ENCODE data around the gene MAD1L1.

MAD1L1 gene

GRCh38 chr7:2201686-2202360 is 30.9 kb downstream of the MAD1L1 start:
- in situ Hi-C loops (cut with MboI; ENCODE audit: low sequenced_read_pairs): no loop called here

GRCh38 chr7:2201128-2201527 is 31.6 kb downstream of the MAD1L1 start:
- in situ Hi-C loops (cut with MboI; ENCODE audit: low sequenced_read_pairs): no loop called here

- in situ Hi-C loops (cut with MboI; ENCODE audit: low sequenced_read_pairs): no loop called here
Observed at GRCh38 chr7:2200584-2200980, 32.2 kb downstream of the MAD1L1 start.

DNA sequence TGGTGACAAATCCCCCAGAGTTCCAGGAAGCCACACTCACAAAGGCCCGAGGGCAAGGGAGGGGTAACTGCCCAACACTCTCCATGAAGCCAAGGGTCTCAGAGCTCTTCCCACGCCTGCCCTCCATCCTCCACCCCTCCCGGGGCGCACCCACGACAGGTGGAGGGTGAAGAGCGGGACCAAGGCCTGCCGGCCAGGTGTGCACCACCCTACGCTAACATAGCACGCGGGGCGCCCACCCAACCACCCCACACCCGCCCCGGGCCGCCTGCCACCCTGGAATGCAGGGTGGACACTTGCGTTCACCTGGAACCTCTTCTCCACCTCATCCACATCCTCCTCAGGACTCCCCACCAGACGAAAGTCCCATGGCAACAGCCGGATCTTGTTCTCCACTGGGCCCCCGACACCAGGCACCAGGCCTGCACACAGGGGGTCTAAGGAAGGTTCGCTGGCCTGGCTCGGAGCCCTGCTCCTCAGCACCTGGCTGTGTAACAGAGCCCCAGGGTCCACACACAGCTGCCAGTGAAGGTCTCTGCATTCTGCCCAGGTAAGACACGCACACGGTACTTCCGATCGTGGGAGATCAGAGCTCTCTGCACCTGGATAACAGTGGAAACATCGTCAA is 32.7 kb downstream of the MAD1L1 start:
- in situ Hi-C loops (cut with MboI; ENCODE audit: low sequenced_read_pairs): no loop called here

DNA sequence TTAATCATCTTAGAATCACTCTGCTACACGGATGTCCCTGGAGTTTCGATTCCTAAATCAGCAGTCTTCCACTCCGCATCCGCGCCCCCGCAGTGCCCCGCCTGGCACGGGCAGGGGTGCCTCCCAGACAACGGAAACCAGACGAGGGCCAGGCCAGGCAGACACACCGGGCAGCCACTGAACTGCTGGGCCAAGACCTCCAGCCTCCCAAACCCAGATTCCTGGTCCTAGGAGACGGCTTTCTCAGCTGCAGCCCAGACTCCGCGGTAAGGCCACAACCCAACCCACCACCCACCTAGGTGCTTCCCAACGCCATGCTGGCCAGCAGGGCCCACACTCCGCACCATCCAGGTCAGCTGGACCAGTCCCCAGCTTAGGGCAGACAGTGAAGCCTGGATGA is 33.2 kb downstream of the MAD1L1 start:
- in situ Hi-C loops (cut with MboI; ENCODE audit: low sequenced_read_pairs): no loop called here

GRCh38 chr7:2198760-2199159 is 34.0 kb downstream of the MAD1L1 start:
- in situ Hi-C loops (cut with MboI; ENCODE audit: low sequenced_read_pairs): no loop called here

GRCh38 chr7:2198206-2198605 is 34.5 kb downstream of the MAD1L1 start:
- in situ Hi-C loops (cut with MboI; ENCODE audit: low sequenced_read_pairs): no loop called here

DNA sequence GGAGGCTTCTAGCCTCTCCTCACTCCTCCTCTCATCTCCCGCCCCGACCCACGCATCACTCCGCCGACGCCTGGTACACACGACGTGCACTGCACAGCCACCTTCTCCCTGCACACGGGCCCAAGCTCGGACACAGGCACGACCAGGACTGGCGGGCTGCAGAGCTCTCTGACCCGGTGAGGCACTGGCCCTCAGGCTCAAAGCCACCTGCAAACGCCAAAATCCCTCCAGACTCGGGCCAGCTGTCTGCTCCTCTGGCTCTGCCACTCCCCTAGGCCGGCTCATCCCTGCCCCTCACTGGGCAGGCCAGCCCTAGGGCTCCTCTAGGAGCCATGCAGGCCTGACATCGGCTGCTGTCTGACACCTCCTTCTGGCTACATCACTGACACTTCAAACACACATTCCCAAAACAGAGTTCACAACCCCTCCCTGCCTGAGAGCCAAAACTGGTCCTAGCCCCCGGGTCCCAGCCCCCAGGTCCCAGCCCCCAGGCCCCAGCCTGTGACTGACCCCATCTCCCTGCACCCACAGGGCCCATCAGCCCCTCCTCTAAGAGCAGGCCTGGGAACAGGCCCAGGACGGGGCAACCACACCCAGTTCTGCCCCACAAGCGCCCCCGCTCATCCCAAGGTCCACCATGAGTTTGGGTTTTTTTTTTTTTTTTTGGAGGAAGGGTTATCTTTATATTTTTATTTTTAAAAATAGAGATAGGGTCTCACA is 35.1 kb downstream of the MAD1L1 start:
- in situ Hi-C loops (cut with MboI; ENCODE audit: low sequenced_read_pairs): no loop called here

DNA sequence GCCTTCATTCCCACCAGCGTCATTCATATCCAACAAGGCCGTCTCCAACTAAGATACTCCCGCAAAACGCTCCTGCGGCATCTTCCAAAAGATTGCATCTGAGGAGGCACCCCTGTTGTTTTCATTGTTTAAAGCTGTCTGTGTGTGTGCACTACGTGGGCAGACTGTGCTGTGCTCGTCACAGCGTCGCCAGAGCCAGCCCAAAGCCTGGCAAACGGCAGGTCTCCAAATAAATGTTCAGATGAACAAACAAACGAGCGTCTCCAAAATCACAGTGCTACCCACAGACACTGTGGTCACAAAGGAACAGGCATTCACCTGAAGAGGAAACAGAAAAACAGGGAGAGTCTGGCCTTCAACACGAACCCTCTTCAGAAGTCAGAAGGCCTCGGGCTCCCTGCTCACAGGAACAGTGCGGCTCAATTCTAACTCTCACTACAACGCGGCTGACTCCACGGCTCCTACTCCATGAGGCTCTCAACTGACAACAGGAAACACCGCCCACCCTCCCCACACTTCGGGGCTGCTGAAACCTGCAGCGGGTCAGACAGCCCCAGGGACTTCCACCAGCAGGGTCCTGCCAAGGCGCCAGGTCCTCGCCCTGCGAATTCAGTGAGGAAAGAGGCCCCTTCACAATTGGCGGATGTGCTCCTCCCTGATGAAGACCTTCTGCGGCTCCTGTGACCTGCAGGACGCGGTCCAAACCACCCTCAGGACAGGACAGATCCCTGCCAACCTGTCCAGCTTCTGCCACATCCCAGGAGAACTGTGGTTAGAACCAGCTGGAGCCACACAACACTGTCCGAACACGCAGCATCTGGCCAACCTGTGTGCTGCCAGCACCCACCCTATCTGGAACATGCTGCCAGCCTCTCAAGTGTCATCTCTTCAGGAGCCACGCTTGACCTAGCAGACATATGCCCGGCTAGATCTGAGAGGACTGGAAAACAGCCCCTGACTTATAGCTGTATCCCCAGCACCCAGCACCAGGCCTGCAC is 36.1 kb downstream of the MAD1L1 start:
- in situ Hi-C loops (cut with MboI; ENCODE audit: low sequenced_read_pairs): no loop called here

DNA sequence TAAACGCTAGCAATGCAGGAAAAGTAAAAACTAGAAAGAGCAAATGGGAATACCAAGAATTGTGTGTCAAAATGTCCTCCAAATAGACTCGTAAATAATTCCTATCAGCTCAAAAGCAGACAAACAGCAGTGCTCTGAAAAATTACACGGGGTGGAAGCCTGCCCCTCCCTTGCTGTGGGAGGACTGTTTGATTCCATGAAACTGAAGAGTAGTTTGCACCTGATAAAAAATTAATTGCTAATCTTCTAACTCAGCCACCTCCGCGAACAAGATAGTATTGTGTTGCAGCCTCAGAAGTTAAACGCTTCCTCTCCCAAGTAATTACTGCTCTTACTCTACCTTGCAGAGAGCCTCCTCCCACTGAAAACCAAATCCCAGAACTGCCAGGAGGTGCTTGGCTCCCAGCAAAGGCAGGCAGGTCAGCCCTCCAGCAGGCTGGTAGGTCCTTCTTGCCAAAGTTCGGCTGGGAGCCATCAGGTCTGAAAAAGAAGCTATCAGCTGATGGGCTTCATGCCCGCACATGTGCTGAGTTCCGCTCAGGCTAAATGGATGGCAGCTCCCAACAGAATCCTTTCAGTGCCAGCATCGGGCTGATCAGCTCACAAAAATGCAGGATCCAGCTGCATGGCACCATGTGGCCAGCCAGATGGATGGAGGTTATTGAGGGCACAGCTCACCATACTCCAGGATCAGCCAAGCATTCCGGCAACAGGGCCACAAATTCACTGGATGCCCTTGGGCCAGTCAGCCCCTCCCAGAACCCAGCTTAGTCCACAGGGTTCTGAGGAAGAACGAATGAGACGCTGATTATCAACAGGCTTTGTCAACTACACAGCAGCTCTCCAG is 37.1 kb downstream of the MAD1L1 start:
- in situ Hi-C loops (cut with MboI; ENCODE audit: low sequenced_read_pairs): no loop called here

GRCh38 chr7:2193575-2194305 is 39.0 kb downstream of the MAD1L1 start:
- in situ Hi-C loops (cut with MboI; ENCODE audit: low sequenced_read_pairs): no loop called here

- in situ Hi-C loops (cut with MboI; ENCODE audit: low sequenced_read_pairs): no loop called here
Observed at GRCh38 chr7:2192831-2193534, 39.8 kb downstream of the MAD1L1 start.

DNA sequence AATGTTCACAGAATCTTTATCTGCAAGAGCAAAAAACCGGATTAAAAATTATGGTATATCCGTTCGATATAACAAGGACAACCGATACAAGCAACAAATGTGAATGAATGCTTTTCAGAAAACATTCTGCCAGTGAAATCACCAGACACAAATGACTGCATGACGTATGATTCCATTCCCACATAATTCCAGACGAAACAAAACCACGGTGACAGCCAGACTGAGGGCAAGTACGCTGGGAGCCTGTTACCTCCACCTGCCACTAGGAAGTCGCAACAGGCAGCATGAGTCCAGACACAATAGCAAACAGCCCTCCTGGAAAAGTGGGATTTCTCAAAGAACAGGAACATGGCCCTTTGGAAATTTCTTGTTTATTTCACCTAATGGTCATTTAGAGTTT is 41.7 kb downstream of the MAD1L1 start:
- in situ Hi-C loops (cut with MboI; ENCODE audit: low sequenced_read_pairs): no loop called here

DNA sequence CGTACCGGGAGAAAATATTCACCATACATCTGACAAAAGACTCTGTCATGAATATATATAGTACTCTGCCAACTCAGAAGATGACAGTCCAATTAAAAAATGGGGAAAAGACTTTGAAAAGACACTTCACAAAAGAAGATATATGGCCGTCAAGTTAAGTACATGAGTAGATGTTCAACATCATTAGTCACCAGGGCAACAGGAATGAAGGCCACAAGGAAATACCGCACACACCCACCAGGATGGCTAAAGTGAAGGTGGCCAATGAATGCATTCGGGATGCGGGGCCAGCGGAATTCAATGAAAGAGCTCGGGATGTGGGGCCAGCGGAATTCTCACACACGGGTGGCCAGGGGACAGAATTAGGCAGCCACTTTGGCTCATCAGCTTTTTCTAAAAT is 42.2 kb downstream of the MAD1L1 start:
- in situ Hi-C loops (cut with MboI; ENCODE audit: low sequenced_read_pairs): no loop called here

DNA sequence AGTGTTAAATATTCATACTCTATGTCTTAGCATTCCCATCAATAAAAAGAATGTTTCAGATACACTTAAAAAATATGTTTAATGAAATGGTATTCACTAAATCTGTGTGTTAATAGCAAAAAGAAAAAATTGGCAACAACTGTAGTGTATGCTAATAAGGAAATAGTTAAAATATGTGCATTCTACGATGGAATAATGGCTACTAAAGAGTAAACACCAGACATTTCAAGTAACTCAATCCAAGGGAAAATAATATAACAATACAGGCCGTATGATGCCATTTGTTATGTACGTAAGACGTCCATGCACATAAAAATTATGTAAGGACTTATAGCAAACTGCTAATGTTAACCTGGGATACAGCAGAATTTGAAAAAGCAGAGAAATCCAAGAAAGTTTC is 46.6 kb downstream of the MAD1L1 start:
- in situ Hi-C loops (cut with MboI; ENCODE audit: low sequenced_read_pairs): no loop called here

GRCh38 chr7:2185715-2186114 is 47.0 kb downstream of the MAD1L1 start:
- in situ Hi-C loops (cut with MboI; ENCODE audit: low sequenced_read_pairs): no loop called here

DNA sequence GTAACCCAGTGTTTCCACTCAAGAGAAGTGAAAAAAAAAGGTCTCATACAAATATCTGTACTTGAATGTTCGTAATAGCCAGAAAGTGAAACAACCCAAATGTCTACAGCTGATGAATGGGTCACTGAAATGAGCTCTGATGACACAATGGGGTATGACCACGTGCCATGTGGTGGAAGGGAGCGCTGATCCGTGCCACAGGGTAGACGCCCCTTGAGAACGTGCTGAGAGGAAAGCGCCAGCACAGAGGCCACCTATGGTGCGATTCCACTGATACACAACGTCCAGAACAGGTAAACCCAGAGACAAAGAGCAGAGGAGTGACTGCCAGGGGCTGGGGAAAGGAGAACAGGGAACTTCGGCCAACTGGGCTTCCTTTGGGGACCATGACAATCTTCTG is 50.3 kb downstream of the MAD1L1 start:
- in situ Hi-C loops (cut with MboI; ENCODE audit: low sequenced_read_pairs): no loop called here

- in situ Hi-C loops (cut with MboI; ENCODE audit: low sequenced_read_pairs): no loop called here
Observed at GRCh38 chr7:2181077-2181854, 51.5 kb downstream of the MAD1L1 start.

Data from HL-60/S4 treated with retinoic acid at 250 ng/mL for 4 days and 3 days (cell line).